K562 (cell line): ENCODE data around the gene COL8A2. TPM values are rescaled to one million over a fixed set of nuclear protein-coding genes. Genes with fewer than 3 reads are reported as not detected.

Source experiments
- ATAC-seq: fragments of 200-7000 bp; cut with Tn5 transposase; 3 replicates; pipeline ENCODE4 v1.9.1; 2020; ENCODE audit warnings: moderate library complexity
- BruUV-seq: library from RNA; stranded (reverse); fragments of 400-500 nt; replicated peaks from 2 replicates; lab custom pipeline; 2021; lab: Mats Ljungman, UMichigan
- CTCF ChIA-PET: fragments of 300-600 bp; formaldehyde crosslinking; extraction: SDS; loops from one replicate; lab custom pipeline; 2021; ENCODE audit warnings: low intra/inter-chr PET ratio; lab: Yijun Ruan, JAX
- POLR2A ChIA-PET: fragments of 300-600, 350-650 bp; sonication (Branson Sonifier 250); formaldehyde crosslinking; extraction: SDS; loops from one replicate; lab custom pipeline; 2021; ENCODE audit warnings: antibody characterized with exemption, inconsistent platforms; lab: Yijun Ruan, JAX
- DNase-seq, 4 experiments: peaks; one replicate each; pipeline versions ENCODE4 v3.0.0 to v3.0.0-alpha.2; 2011 to 2018; ENCODE audit warnings: low spot score in 3 of 4, mixed read lengths in 3 of 4; ENCODE audit errors: extremely low read depth in 1 of 4
- FAIRE-seq: peaks from 2 replicates; lab custom pipeline; 2011; peaks lifted over from hg19 to GRCh38; lab: Jason Lieb, UNC
- H2AFZ ChIP-seq: 2 replicates; pipeline ENCODE4 v1.6.0; 2011; ENCODE audit warnings: low read depth, low read length, control low read depth, inconsistent platforms
- H3K27ac ChIP-seq: fragments of 200-600 bp; 3 replicates; pipeline ENCODE4 v1.8.0; 2011; ENCODE audit warnings: low read depth, mild to moderate bottlenecking, control low read depth, inconsistent platforms, low read length, moderate library complexity, mixed read lengths; ENCODE audit errors: extremely low read depth
- H3K27me3 ChIP-seq, 2 experiments: fragments of 300-600 bp in 1 of 2; 2 replicates in 1 of 2; 3 replicates in 1 of 2; pipeline versions ENCODE4 v1.6.0 to v1.8.0; 2011; ENCODE audit warnings: inconsistent platforms in 2 of 2, low read length in 2 of 2, mild to moderate bottlenecking in 1 of 2, mixed read lengths in 1 of 2, moderate library complexity in 1 of 2; ENCODE audit not compliant: control insufficient read depth in 2 of 2, insufficient read depth in 2 of 2
- H3K36me3 ChIP-seq: fragments of 300-600 bp; 3 replicates; pipeline ENCODE4 v1.8.0; 2011; ENCODE audit warnings: mild to moderate bottlenecking, low read length, inconsistent platforms; ENCODE audit not compliant: control insufficient read depth, insufficient read depth
- H3K4me1 ChIP-seq, 2 experiments: fragments of 200-600 bp in 1 of 2; replicated peaks in 1 of 2; 2 replicates in 1 of 2; 3 replicates in 1 of 2; pipeline versions ENCODE4 v1.5.1 to v1.8.0; 2011; ENCODE audit warnings: inconsistent platforms in 2 of 2, low read length in 2 of 2, mild to moderate bottlenecking in 1 of 2, mixed read lengths in 1 of 2, moderate library complexity in 1 of 2; ENCODE audit not compliant: control insufficient read depth in 2 of 2, insufficient read depth in 2 of 2
- H3K4me2 ChIP-seq: 2 replicates; pipeline ENCODE4 v1.6.1; 2011; ENCODE audit warnings: low read length, control low read depth, inconsistent platforms, mixed read lengths; ENCODE audit not compliant: insufficient read depth
- H3K4me3 ChIP-seq: fragments of 200-600 bp; sonication (generic), shearing (Covaris generic); 2 replicates; pipeline ENCODE4 v1.5.1; 2016; ENCODE audit warnings: control low read depth, inconsistent platforms
- H3K79me2 ChIP-seq: fragments of 200-600 bp; 3 replicates; pipeline ENCODE4 v1.8.0; 2011; ENCODE audit warnings: low read length, inconsistent platforms; ENCODE audit not compliant: control insufficient read depth, insufficient read depth
- H3K9ac ChIP-seq, 2 experiments: 2 replicates each; pipeline versions ENCODE4 v1.6.0 to v1.6.1; 2011; ENCODE audit warnings: low read depth in 2 of 2, low read length in 2 of 2, control low read depth in 1 of 2, inconsistent platforms in 1 of 2, mild to moderate bottlenecking in 1 of 2, mixed read lengths in 1 of 2; ENCODE audit not compliant: insufficient read depth in 1 of 2
- H3K9me1 ChIP-seq: one replicate; pipeline ENCODE4 v1.6.0; 2011; ENCODE audit warnings: inconsistent platforms, mild to moderate bottlenecking, low read length, moderate library complexity; ENCODE audit not compliant: control insufficient read depth, insufficient read depth
- H3K9me3 ChIP-seq: replicated peaks from 2 replicates; pipeline ENCODE4 v1.5.1; 2011; ENCODE audit warnings: low read depth, low read length, inconsistent platforms; ENCODE audit not compliant: control insufficient read depth, insufficient read depth
- H4K20me1 ChIP-seq: replicated peaks from 2 replicates; pipeline ENCODE4 v1.6.1; 2011; ENCODE audit warnings: low read length, inconsistent platforms, mixed read lengths; ENCODE audit not compliant: control insufficient read depth, insufficient read depth
- BCOR ChIP-seq: fragments of 450-650 bp; IDR thresholded peaks from 2 replicates; pipeline ENCODE4 v1.6.1; 2016
- EZH2 ChIP-seq: IDR thresholded peaks from 2 replicates; pipeline ENCODE4 v1.6.1; 2012; ENCODE audit warnings: low read depth, mild to moderate bottlenecking, inconsistent platforms, low read length, borderline replicate concordance
- FOXP1 ChIP-seq: sonication (generic); formaldehyde crosslinking; IDR thresholded peaks from 2 replicates; pipeline ENCODE4 v1.8.0; 2022; ENCODE audit warnings: mild to moderate bottlenecking, missing genetic modification reagents
- HDAC2 ChIP-seq: fragments of 450-650 bp; IDR thresholded peaks from 2 replicates; pipeline ENCODE4 v1.6.1; 2016; ENCODE audit warnings: mild to moderate bottlenecking
- HEY1 ChIP-seq: fragments of 250-450 bp; sonication (Bioruptor Pico); IDR thresholded peaks from 2 replicates; pipeline ENCODE4 v1.5.0; 2020; ENCODE audit warnings: mild to moderate bottlenecking, moderate library complexity, borderline replicate concordance
- KDM1A ChIP-seq, 2 experiments: fragments of 450-650 bp; IDR thresholded peaks; 2 replicates each; pipeline ENCODE4 v1.6.1; 2016; ENCODE audit warnings: mild to moderate bottlenecking in 2 of 2
- KLF13 ChIP-seq: fragments of 450-650 bp; IDR thresholded peaks from 2 replicates; pipeline ENCODE4 v1.6.1; 2016; ENCODE audit warnings: missing genetic modification characterization, low read depth, mild to moderate bottlenecking, missing compliant biosample characterization, moderate library complexity, borderline replicate concordance
- NFIC ChIP-seq: fragments of 450-650 bp; IDR thresholded peaks from 2 replicates; pipeline ENCODE4 v1.6.1; 2017; ENCODE audit warnings: mild to moderate bottlenecking, inconsistent platforms
- NR1H2 ChIP-seq: sonication (generic); formaldehyde crosslinking; IDR thresholded peaks from 2 replicates; pipeline ENCODE4 v1.4.0; 2020; ENCODE audit warnings: mild to moderate bottlenecking, missing genetic modification reagents
- RBM25 ChIP-seq: fragments of 200-400 bp; formaldehyde crosslinking; IDR thresholded peaks from 2 replicates; pipeline ENCODE4 v1.6.1; 2018; ENCODE audit warnings: low read length, low read depth, moderate library complexity; ENCODE audit not compliant: severe bottlenecking
- SIN3A ChIP-seq, 2 experiments: fragments of 150-350 bp in 1 of 2; IDR thresholded peaks; 2 replicates each; pipeline ENCODE4 v1.6.1; 2011 to 2016; ENCODE audit warnings: borderline replicate concordance in 2 of 2, low read depth in 2 of 2, low read length in 2 of 2, mild to moderate bottlenecking in 2 of 2, moderate library complexity in 2 of 2; ENCODE audit not compliant: control insufficient read depth in 1 of 2
- THRAP3 ChIP-seq: fragments of 450-650 bp; IDR thresholded peaks from 2 replicates; pipeline ENCODE4 v1.6.1; 2016; ENCODE audit warnings: mild to moderate bottlenecking, inconsistent platforms, borderline replicate concordance
- ZNF133 ChIP-seq: fragments of 250-450 bp; sonication (Bioruptor Pico); IDR thresholded peaks from 2 replicates; pipeline ENCODE4 v1.4.0; 2020; ENCODE audit warnings: mild to moderate bottlenecking
- ZNF644 ChIP-seq: fragments of 200-800 bp; sonication (Bioruptor generic); IDR thresholded peaks from 2 replicates; pipeline ENCODE4 v1.6.1; 2016; ENCODE audit warnings: low read depth, missing genetic modification characterization, missing compliant biosample characterization
- WGBS: fragments of 100-300 bp; shearing (Covaris generic); methylation state at CpG from one replicate; pipeline ENCODE4 v1.1.6; 2016; ENCODE audit warnings: low coverage, mixed read lengths; ENCODE audit not compliant: insufficient coverage; ENCODE audit errors: missing lambda C conversion rate; 5-methylcytosine and 5-hydroxymethylcytosine counted together
- in situ Hi-C: fragments of 300-500 bp; cut with MboI; formaldehyde crosslinking; loops from 4 replicates; pipeline ENCODE4 v1.15.0; 2018; ENCODE audit warnings: inconsistent platforms, mixed read lengths
- intact Hi-C: fragments of 100-400 bp; cut with micrococcal nuclease; formaldehyde crosslinking; loops from 2 replicates; pipeline ENCODE4 v1.14.2; 2022
- polyA plus RNA-seq, 8 experiments: library from polyadenylated mRNA; depleted of rRNA in 4 of 8; stranded (reverse) in 5 of 8; unstranded in 3 of 8; fragments of >200 nt; fragmentation: Nextera tagmentation in 2 of 8; fragmentation: Illumina TruSeq in 1 of 8; extraction: Ambion mirVana in 2 of 8; extraction: Trizol in 1 of 8; gene quantifications; 2 replicates each; pipeline versions ENCODE4 v1.2.1 to v1.2.3, GENCODE V29; 2011 to 2014; ENCODE audit warnings: inconsistent platforms in 1 of 8, missing spikeins in 1 of 8
- total RNA-seq, 7 experiments: library from RNA; depleted of rRNA in 6 of 7; stranded (reverse); fragments of >200 nt in 6 of 7; fragmentation: Illumina TruSeq in 2 of 7; extraction: Trizol in 2 of 7; gene quantifications; 2 replicates each; pipeline versions ENCODE4 v1.2.1 to v1.2.3, GENCODE V29; 2011 to 2021; ENCODE audit warnings: low replicate concordance in 1 of 7
- TF ChIP-seq, protein P1 (sequence below), 2 experiments: fragments of 450-650 bp; conservative IDR thresholded peaks; 2 replicates each; pipeline ENCODE4 v1.6.1; 2017; ENCODE audit warnings: mild to moderate bottlenecking in 2 of 2, moderate library complexity in 2 of 2
- TF ChIP-seq, protein P2 (sequence below): fragments of 200-800 bp; sonication (Bioruptor generic); IDR thresholded peaks from 2 replicates; pipeline ENCODE4 v1.6.1; 2017; ENCODE audit warnings: missing genetic modification characterization, missing compliant biosample characterization
- TF ChIP-seq, protein P3 (sequence below): fragments of 250-450 bp; sonication (Bioruptor Pico); IDR thresholded peaks from 2 replicates; pipeline ENCODE4 v1.5.0; 2021

Gene COL8A2
- total and polyA plus RNA-seq, 9 of the 15 experiments (the other 6 are each of a cell fraction or from before 2014, with no cell fraction given) = 0.03 to 0.14 (median 0.04) TPM; not detected in 5

DNA sequence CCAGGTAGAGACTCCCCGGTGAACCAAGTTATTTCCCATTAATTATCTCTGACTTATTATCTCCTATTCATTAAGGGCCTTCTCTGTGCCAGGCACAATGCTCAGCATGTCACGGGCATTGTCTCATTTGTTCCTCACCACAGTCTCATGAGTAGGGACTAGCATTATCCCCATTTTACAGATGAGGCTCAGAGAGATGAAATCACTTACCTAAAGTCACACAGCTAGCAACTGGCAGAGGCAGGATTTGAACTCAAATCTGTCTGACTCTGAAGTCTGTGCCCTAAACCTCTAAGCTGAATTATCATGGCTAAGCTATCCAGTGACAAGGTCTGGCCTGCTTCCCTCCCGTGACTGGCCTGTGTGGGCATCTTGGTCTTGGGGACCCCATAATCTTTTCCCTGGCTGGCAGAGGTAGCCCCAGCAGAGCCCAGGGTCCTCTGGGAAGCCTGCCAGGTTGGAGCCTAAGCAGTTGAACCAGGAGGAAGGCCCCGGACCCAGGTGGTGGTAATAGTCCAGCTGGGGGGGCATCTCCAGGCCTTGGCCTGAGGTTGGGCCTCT, 35.4 kb upstream of the COL8A2 start:
- Histone ChIP-seq H3K27ac (peak overlapping the region; percentile 76), H4K20me1 (0 out of 2 replicates have a peak, but pooled peaks cover 3% of the 10 kb centered on the region), H3K9me3 (no peaks in the 10 kb centered on the region), H3K9ac (peak overlapping the region; percentile 74 to 89), H3K36me3 (peaks cover 41% of the 10 kb centered on the region), H3K9me1 (peaks cover 4% of the 10 kb centered on the region), H3K4me3 (peak overlapping the region; percentile 37), H3K79me2 (peaks cover 91% of the 10 kb centered on the region), H3K4me2 (peak overlapping the region; percentile 82), H2AFZ (peak overlapping the region; percentile 85), H3K27me3 (no peaks in the 10 kb centered on the region), H3K4me1 (peaks cover 42 to 59% of the 10 kb centered on the region in 2 experiments)
- WGBS = 62% methylated on average over 4 of the region's 4 CpGs
- in situ Hi-C loops (no loop called here), intact Hi-C loops (no loop called here)
- ATAC-seq = no peak
- DNase-seq = no peak
- POLR2A ChIA-PET = interaction anchor here (0.6 to 5.5 kb wide), 19 partner anchors 10 to 1649 kb away, joined by 3 to 42 read pairs (median 3); partner anchors contain the start of genes MRPS15, THRAP3 and TRAPPC3
- FAIRE-seq = peak; percentile 48
- CTCF ChIA-PET = interaction anchor here (1.5 kb wide), 1 partner anchor 61 kb away, joined by 7 read pairs; no protein-coding TSS in a partner anchor
- BruUV-seq = no TSS peak
- TF ChIP-seq SIN3A (IDR thresholded peaks at IDR 0.05; ENCODE audit: borderline replicate concordance in 2 of 2, control insufficient read depth in 1 of 2, low read depth in 2 of 2, low read length in 2 of 2) (no peak), EZH2 (no peak), KLF13 (tag) (0 out of 2 replicates have a peak, but pooled peaks have one; percentile 1), ZNF133 (CRISPR knock-in tag) (no peak), NR1H2 (0 out of 2 replicates have a peak, but pooled peaks have one; percentile 59), RBM25 (peak; percentile 86), ZNF644 (tag) (0 out of 2 replicates have a peak, but pooled peaks have one; percentile 26), HDAC2 (0 out of 2 replicates have a peak, but pooled peaks have one; percentile 16), KDM1A (IDR thresholded peaks at IDR 0.05) (peak; percentile 36 to 75; a peak in 2 of 4 replicates), FOXP1 (CRISPR knock-in tag) (0 out of 2 replicates have a peak, but pooled peaks have one; percentile 35), BCOR (peak; percentile 81), NFIC (0 out of 2 replicates have a peak, but pooled peaks have one; percentile 30), THRAP3 (no peak), HEY1 (CRISPR knock-in tag) (no peak)
- TF ChIP-seq, protein P1, sequence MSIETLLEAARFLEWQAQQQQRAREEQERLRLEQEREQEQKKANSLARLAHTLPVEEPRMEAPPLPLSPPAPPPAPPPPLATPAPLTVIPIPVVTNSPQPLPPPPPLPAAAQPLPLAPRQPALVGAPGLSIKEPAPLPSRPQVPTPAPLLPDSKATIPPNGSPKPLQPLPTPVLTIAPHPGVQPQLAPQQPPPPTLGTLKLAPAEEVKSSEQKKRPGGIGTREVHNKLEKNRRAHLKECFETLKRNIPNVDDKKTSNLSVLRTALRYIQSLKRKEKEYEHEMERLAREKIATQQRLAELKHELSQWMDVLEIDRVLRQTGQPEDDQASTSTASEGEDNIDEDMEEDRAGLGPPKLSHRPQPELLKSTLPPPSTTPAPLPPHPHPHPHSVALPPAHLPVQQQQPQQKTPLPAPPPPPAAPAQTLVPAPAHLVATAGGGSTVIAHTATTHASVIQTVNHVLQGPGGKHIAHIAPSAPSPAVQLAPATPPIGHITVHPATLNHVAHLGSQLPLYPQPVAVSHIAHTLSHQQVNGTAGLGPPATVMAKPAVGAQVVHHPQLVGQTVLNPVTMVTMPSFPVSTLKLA (conservative IDR thresholded peaks at IDR 0.05) = 0 out of 4 replicates have a peak, but pooled peaks of 1 of the 2 experiments have one; percentile 15
- TF ChIP-seq, protein P2, sequence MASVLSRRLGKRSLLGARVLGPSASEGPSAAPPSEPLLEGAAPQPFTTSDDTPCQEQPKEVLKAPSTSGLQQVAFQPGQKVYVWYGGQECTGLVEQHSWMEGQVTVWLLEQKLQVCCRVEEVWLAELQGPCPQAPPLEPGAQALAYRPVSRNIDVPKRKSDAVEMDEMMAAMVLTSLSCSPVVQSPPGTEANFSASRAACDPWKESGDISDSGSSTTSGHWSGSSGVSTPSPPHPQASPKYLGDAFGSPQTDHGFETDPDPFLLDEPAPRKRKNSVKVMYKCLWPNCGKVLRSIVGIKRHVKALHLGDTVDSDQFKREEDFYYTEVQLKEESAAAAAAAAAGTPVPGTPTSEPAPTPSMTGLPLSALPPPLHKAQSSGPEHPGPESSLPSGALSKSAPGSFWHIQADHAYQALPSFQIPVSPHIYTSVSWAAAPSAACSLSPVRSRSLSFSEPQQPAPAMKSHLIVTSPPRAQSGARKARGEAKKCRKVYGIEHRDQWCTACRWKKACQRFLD = peak; percentile 74; the same call in 1 of the 2 replicates
- TF ChIP-seq, protein P3, sequence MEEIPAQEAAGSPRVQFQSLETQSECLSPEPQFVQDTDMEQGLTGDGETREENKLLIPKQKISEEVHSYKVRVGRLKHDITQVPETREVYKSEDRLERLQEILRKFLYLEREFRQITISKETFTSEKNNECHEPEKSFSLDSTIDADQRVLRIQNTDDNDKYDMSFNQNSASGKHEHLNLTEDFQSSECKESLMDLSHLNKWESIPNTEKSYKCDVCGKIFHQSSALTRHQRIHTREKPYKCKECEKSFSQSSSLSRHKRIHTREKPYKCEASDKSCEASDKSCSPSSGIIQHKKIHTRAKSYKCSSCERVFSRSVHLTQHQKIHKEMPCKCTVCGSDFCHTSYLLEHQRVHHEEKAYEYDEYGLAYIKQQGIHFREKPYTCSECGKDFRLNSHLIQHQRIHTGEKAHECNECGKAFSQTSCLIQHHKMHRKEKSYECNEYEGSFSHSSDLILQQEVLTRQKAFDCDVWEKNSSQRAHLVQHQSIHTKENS = no peak
